T-helper 22 cell (primary cell): ENCODE results near the gene CRHR2.
"Not testable (repeated sequence)": the region's sequence is repeated elsewhere in the genome, so short reads cannot be mapped to it uniquely, and the experiment has no call there.

Experiments
- DNase-seq: peaks from one replicate; pipeline ENCODE4 v3.0.0-alpha.2; 2020; ENCODE audit warnings: low read depth

Gene CRHR2

DNA sequence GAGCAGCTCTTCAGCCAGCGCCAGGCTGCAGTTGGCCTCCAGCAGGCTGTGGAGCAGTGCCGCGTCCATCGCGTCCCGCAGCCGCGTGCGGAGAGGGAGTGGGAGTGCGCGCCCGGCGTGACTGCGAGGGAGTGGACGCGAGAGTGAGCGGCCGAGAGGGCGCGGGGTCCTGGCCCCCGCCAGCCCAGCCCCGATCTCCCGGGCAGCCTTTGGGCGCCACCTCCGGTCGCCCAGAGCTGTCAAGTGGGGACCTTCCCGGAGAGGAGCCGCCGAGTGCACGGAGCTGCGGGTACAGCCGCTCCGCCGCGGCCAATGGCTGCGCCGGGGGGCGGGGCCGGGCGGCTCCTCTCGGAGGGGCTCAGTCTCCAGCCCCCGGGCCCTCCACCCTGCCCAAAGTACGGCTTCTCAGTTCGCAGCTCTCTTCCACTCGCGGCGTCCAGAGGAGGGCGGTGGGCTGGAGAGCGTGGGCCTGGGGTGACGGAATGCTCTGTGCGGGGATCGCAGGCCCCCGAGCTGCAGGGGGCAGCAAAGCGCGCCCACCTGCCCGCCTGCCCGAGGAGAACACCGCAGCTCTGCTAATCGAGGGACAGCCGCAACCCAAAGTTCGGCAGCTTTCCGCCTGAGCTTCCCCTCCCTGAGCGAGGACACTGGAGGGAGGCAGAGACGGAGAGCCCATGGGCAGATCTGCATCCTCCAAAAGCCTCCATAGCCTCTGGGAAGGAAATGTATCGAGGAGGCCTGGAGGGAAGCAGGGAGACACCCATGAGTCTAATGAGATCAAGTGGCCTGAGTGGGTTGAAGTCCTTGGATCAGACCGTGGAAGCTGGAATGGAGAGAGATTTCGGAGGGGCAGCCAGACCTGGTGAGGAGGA lies at the start of gene CRHR2:
TSS of gene CRHR2 (minus strand) at position 245 of the 872 bp plus-strand sequence. CDS start at position 69, 176 bp downstream.
- DNase-seq = no peak

- no peak for DNase-seq
These were observed 49.3 kb upstream of the CRHR2 start for GRCh38 chr7:30731581-30731980.

- DNase-seq = no peak
These were observed 48.7 kb upstream of the CRHR2 start for GRCh38 chr7:30730996-30731395.

DNA sequence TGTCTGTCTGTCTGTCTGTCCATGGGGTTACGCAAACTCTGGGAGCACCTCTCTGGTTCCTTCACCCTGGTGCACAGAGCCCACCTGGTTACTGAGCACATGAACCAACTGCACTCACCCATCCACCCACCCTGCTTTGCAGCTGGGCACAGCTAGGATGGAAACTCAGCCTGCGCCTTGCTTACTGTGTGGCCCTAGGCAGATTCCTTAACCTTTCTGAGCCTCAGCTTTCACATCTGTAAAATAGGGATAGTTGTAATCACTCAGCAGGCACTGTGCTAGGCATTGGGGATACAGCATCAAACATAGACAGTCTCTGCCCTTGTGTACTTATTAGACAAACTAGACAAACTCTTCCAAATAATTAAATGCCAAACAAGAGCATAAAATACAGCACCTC lies 47.8 kb upstream of the CRHR2 start:
- DNase-seq = no peak

GRCh38 chr7:30729642-30730041 lies 47.4 kb upstream of the CRHR2 start:
- no peak for DNase-seq

DNA sequence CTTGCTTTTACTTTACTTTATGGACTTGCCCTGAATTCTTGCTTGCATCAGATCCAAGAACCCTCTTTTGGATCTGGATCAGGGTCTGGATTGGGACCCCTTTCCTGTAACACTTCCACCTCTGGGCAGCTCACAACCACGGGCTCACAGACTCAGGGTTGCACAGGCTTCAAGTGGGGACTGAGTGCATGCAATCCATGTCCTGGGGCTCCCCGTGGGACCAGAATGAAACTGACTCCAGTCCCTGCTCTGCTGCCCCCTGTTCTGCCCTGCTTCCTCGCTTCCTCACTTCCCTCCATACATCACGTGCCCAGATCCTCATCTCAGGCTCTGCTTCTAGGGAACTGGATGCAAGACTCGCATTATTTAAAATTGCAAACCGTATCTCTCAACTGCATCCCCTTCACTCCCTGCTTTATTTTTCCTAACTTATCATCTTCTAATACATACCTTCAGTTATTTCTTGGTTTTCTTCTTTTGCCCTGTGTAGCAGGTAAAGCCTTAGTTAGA lies 46.4 kb upstream of the CRHR2 start:
- no peak for DNase-seq

DNA sequence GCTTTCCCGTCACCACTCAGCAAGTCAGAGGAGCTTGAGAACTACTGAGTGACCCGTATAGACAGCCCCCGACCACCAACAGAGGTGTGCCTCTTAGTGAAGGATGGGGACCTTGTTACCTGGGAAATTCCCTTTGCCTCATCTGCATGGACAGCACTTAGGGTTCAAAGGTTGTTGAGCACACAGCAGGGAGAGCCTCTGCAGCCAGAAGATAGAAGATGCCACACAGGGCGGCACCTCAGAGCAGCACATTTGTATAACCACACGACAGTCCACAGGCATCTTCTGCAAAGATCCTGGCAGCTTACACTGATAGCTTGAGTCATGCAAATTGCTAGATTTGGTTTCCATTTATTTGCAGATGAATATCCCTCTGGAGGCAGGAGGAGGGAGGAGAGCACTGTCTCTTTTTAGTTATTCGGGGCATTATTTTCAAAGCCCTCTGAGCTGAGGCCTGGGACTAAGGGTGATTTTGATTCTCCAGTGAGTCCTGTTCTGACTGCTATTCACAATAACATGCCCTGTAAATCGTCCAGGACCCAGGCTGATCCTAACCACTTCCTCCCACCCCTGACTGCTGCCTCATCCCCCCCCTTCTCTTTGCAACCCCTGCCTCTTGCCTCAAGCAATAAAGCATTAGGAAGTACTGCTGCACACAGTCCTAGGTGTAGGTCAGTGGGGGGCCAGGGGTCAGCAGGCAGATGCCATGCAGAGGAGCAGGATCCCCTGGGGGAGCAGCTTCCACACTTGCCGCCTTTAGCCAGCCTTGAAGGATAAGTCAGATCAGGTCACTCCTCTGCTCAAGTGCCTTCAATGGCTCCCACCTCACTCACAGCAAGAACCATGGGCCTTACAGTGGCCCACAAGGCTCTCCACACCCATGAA lies 45.0 kb upstream of the CRHR2 start:
- peak; percentile 42 for DNase-seq

DNA sequence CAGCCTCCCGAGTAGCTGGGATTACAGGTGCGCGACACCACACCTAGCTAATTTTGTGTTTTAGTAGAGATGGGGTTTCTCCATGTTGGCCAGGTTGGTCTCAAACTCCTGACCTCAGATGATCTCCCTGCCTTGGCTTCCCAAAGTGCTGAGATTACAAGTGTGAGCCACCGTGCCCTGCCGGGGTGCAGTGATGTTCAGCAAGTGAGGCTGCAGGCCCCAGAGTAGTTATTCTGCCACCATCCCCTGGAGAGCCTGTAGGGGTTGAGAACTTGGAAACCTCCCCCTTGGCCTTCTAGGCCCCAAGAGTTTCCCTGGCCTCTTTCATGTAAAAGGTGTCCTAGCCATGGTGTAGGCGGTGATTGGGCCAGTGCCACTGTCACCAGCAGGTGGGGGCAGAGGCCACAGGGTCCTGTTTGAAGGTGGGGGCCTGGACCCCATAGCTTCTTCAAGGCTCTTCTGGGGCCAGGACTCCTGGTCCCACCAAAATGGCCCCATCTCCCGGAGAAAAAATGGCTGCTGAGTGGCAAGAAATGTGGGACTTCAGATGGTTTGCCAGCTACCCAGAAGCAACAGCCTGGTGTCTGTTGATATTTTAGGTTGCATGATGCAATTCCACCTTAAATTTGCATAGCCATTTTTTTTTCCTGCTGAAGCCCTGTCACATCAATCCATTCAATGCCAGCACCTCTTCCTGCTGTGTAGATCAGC lies 44.2 kb upstream of the CRHR2 start:
- no peak for DNase-seq

DNA sequence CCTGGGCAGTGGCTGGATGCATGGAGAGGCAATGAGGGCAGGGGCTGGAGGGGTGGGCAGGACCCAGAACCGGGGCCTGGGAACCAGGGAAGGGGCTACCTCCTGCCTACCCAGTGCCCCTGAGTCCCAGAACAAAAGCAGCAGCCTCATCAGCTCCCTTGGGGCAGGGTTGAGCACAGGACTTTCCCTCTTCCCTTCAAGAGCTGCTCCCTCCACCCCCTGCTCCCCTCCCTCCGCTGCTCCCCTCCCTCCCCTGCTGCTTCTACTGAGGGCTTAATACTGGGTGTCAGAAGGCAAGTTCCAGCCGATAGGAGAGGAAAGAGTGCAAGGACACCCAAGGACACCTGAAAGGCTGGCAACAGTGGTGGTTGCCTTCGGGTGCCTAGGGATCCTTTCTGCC lies 41.5 kb upstream of the CRHR2 start:
- DNase-seq = no peak

- DNase-seq = no peak
These were observed 40.4 kb upstream of the CRHR2 start for GRCh38 chr7:30722671-30723070.

DNA sequence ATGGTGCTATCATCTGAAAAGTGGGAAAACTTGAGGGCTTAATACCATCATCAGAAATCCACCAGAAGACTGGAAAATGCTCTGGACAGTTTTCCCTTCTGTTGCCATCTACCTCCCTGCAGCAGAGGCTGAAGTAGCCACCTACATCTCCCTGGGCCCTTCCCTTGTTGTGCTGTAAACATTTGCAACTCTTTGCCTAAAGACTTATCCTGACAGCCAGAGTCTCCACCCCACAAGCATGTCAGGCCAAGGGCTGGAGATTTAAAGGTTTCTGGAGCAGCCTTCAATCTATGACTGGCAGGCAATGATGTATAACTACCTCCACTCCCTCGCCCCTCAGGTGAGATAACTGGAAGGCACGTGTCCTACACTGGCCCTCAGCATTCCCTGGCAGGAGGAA lies 39.9 kb upstream of the CRHR2 start:
- DNase-seq = no peak

- DNase-seq = no peak
These were observed 39.0 kb upstream of the CRHR2 start for GRCh38 chr7:30721211-30721610.

- DNase-seq = not testable (repeated sequence)
These were observed 37.2 kb upstream of the CRHR2 start for GRCh38 chr7:30719434-30719833.

- DNase-seq = no peak
These were observed 34.9 kb upstream of the CRHR2 start for GRCh38 chr7:30717181-30717580.

- DNase-seq = no peak
These were observed 31.9 kb upstream of the CRHR2 start for GRCh38 chr7:30714129-30714528.

- no peak for DNase-seq
These were observed 31.1 kb upstream of the CRHR2 start for GRCh38 chr7:30713392-30713791.

DNA sequence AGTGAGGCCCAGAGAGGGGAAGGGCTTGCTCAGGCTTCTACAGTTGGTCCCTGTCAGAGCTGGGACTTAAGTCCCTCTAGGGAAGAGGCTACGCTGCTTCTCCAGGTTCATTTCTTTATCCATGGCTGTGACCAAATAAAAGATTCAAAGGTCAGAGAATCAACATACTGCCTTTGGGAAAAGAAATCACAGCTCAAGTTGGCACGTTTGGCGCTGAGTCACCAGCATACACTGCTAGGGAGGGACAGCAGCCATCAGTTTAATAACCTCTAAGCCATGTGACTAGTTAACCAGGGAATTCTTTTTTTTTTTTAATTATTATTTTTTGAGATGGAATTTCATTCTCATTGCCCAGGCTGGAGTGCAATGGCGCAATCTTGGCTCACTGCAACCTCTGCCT lies 28.4 kb upstream of the CRHR2 start:
- no peak for DNase-seq

DNA sequence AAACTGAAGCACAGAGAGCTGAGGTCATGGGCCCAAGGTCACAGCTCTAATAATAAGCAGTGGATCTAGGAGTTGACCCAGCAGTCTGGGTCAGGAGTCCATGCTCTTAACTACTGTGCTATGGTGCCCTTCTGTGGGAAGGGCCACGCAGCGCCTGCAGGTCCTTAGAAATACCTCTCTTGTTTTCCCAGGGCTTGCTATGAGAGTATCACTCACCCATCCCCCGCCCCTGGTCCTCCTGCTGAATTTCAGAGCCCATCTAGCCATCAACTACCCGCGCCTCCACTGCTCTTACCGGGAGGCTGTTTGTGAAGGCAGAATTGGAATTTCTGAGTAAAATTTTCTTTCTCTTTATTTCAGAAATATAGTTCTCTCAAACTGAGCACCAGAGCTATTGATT lies 27.3 kb upstream of the CRHR2 start:
- DNase-seq = no peak

GRCh38 chr7:30708983-30709382 lies 26.7 kb upstream of the CRHR2 start:
- no peak for DNase-seq

DNA sequence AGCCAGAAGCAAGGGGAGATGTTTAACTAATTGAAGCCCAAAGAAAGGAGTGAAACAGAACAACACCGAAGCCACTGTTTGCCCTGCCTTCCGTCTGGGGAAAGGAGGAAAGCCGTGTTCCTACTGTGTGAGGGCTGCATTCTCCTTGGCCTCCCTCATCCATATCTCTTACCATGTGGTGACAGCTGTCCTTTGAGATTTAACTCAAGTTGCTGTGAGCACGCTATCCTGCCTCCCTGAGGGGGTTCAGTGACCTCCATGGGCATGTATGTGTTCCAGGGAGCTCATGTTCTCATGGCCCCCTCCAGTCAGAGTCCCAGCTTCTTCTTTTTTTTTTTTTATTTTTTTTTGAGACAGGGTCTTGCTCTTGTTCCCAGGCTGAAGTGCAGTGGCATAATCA lies 26.2 kb upstream of the CRHR2 start:
- no peak for DNase-seq

GRCh38 chr7:30707391-30708357 lies 25.4 kb upstream of the CRHR2 start:
- DNase-seq = no peak
